Posterior vena cava (tissue), 2 donors: ENCODE data around the gene SEC22C. TPM values are rescaled to one million over a fixed set of nuclear protein-coding genes. Genes with fewer than 3 reads are reported as not detected.
"Not testable (repeated sequence)": the region's sequence is repeated elsewhere in the genome, so short reads cannot be mapped to it uniquely, and the experiment has no call there.

Experiments
- DNase-seq: peaks from one replicate; pipeline ENCODE4 v3.0.0-alpha.2; 2020; ENCODE audit warnings: low spot score
- intact Hi-C, 2 donors: fragments of 100-400 bp; cut with DNase I; formaldehyde crosslinking; loops; one replicate each; pipeline versions ENCODE4 v1.14.1 to v1.14.2; 2022 to 2023
- long read RNA-seq, 2 donors: library from polyadenylated mRNA; unstranded; transcript quantifications; one replicate each; pipeline ENCODE4 v2.0.0, GENCODE V29; 2020 to 2021
- total RNA-seq, 2 donors: library from RNA; stranded (reverse); fragmentation: NEBNext Ultra II Directional; extraction: Animal tissue kit (Norgen Biotek cat#: 25700); gene quantifications; one replicate each; pipeline ENCODE4 v1.2.1, GENCODE V29; 2021
- donor health status: DM: yes; HTN: yes; CAD: no.
- donor health status: DM: yes; HTN: yes; CAD: no.

The SEC22C gene, protein sequence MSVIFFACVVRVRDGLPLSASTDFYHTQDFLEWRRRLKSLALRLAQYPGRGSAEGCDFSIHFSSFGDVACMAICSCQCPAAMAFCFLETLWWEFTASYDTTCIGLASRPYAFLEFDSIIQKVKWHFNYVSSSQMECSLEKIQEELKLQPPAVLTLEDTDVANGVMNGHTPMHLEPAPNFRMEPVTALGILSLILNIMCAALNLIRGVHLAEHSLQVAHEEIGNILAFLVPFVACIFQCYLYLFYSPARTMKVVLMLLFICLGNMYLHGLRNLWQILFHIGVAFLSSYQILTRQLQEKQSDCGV
- 10 to 100 TPM; 43.8 to 47.0 TPM for total RNA-seq
- long read RNA-seq, donor 1, transcript SEC22C-202 (7 exons, 1,608 nt) = major isoform, 9 of 18 reads
- long read RNA-seq, donor 1, partial matches to known transcripts = 1 of 18 reads
- long read RNA-seq, donor 1, other reads (novel, unspliced or antisense) = 6 of 18 reads
- long read RNA-seq, donor 2, full-length matches to known transcripts = 55 of 90 reads
- long read RNA-seq, donor 2, partial matches to known transcripts = 4 of 90 reads
- long read RNA-seq, donor 2, other reads (novel, unspliced or antisense) = 31 of 90 reads

GRCh38 chr3:42581709-42582473, at the start of gene SEC22C:
TSS of gene SEC22C (minus strand) at chr3:42581967. CDS start at chr3:42569046, 12,921 bp downstream.
- intact Hi-C loops = loop anchor here in 1 of 2 donors (10.0 kb wide), 1 partner anchor 163 kb away; no protein-coding TSS in a partner anchor
- DNase-seq = peak; percentile 98

GRCh38 chr3:42613462-42613861, 31.7 kb upstream of the SEC22C start:
- DNase-seq = no peak
- intact Hi-C loops = no loop called here

DNA sequence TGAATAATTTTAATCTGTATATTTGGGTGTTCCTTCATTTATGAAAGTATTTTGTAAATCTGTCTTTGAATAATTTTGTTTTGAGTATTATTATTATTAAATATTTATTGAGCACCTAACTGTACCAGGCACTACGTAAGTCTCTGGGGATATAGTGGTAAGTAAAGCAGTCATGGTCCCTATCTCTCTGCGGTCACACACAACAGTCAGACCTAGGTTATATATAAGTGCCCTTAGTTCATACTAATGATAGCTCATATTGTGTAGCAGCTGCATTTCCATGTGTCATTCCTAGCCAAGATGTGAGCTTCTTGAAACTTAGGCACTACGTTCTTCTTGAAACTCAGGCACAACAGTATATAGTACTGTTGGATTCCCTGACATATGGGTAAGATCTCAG, 31.2 kb upstream of the SEC22C start:
- no peak for DNase-seq
- intact Hi-C loops = no loop called here

GRCh38 chr3:42612217-42612616, 30.4 kb upstream of the SEC22C start:
- no peak for DNase-seq
- intact Hi-C loops = no loop called here

DNA sequence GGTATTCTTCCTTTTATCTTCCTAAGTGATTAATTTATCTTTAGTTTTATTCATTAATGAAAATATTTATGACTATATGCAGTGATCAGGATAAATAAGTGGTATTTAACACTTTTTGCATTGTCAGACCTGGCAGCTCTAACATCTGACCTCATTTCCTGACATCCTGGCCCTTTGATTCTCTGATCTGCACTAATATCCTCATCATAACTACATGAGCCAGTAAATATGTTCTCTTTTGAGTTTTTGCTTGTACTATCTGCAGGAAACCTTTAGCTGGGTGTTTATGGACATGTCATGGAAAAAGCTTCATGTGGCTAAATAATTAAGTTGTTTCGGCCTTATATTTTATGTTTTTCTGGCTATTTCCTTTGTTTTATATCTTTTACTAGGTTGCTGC, 29.2 kb upstream of the SEC22C start:
- intact Hi-C loops = no loop called here
- DNase-seq = no peak

GRCh38 chr3:42608581-42608980, 26.8 kb upstream of the SEC22C start:
- DNase-seq = no peak
- intact Hi-C loops = loop anchor here in 1 of 2 donors (10.0 kb wide), 1 partner anchor 46 kb away; the partner anchor contains the start of gene ZBTB47

DNA sequence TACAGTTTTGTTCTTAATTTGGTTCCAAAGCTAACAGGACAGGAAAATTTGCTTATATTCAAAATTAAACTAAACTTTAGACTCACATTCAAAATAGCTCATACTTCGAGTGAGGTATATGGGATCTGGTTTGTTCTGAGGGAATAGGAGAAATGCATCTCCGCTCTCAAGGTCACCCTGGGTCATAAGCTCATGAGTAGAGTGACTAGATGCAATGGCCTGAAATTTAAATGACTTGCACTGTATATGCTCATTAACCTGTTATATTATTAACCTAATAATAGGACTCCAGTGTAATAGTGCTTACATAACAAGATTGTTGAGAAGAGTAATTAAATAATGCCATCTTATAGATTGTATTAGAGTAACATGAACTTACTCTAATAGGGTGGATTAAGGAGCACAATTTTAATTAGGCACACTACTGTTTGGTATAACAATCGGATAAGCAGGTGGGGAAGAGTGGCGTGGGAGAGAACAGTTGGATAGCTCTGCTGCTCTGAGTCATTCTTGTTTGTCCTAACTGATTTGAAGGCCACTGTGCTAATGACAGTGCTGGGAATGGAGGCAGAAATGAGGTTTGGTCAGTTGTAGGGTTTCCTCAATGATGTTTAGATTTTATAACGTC, 23.9 kb upstream of the SEC22C start:
- no peak for DNase-seq
- intact Hi-C loops = loop anchor here in 1 of 2 donors (10.0 kb wide), 1 partner anchor 49 kb away; the partner anchor contains the start of gene ZBTB47

- intact Hi-C loops = loop anchor here in 1 of 2 donors (10.0 kb wide), 1 partner anchor 52 kb away; the partner anchor contains the start of gene ZBTB47
- DNase-seq = no peak
Measured at GRCh38 chr3:42602961-42603360, 21.2 kb upstream of the SEC22C start.

- no peak for DNase-seq
- intact Hi-C loops = loop anchor here in 1 of 2 donors (10.0 kb wide), 1 partner anchor 53 kb away; the partner anchor contains the start of gene ZBTB47
Measured at GRCh38 chr3:42601896-42602581, 20.3 kb upstream of the SEC22C start.

DNA sequence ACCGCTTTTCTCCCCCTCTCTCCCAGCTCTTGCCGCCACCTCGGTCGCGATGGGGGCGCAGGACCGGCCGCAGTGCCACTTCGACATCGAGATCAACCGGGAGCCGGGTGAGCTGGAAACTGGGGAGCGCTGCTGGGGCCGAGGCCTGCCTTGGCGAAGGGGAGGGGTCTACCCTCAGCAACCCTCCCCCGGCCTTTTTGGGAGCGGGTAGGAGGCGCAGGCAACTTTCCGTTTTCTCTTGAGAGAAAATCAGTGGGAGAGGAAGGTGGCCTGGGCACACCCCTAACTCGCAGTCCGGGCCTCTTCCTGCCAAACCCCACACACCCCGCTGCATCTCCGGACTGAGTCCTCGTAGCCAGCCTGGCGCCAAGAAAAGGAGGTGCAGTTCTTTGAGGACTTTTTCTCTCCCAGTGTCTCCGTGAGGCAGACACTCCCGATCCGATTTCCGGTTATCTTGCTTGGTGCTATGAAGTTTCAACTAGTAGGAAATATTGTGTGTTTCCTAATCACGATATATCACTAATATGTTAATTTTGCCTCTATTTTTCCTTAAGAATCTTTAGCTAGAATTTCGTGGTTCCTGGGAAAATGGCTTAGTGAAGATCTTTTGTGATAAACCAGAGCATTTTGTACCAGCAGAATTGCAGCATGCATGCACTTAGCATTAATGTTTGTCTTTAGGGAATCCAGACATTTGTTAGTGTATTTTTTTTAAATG, 19.4 kb upstream of the SEC22C start:
- intact Hi-C loops = loop anchor here in 1 of 2 donors (10.0 kb wide), 1 partner anchor 54 kb away; the partner anchor contains the start of gene ZBTB47
- DNase-seq = peak; percentile 89

- intact Hi-C loops = loop anchor here in 1 of 2 donors (10.0 kb wide), 1 partner anchor 54 kb away; the partner anchor contains the start of gene ZBTB47
- DNase-seq = peak; percentile 99
Measured at GRCh38 chr3:42600111-42600957, 18.6 kb upstream of the SEC22C start, which contains the start of gene NKTR. TSS of gene NKTR (plus strand) at chr3:42600686. CDS start at chr3:42601007, 321 bp downstream.

DNA sequence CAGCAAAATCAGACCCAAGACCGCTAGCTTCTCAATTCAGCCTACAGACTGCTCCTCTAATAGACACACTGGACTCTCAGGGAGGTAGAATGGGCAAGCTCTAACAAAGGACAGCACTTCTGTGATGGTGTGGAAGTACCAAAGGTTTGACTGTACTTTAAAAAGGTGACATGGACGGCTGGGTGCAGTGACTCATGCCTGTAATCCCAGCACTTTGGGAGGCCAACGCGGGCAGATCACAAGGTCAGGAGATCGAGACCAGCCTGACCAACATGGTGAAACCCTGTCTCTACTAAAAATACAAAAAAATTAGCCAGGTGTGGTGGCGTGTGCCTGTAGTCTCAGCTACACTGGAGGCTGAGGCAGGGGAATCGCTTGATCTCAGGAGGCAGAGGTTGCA, 15.3 kb upstream of the SEC22C start:
- DNase-seq, intact Hi-C loops: not testable (repeated sequence)

DNA sequence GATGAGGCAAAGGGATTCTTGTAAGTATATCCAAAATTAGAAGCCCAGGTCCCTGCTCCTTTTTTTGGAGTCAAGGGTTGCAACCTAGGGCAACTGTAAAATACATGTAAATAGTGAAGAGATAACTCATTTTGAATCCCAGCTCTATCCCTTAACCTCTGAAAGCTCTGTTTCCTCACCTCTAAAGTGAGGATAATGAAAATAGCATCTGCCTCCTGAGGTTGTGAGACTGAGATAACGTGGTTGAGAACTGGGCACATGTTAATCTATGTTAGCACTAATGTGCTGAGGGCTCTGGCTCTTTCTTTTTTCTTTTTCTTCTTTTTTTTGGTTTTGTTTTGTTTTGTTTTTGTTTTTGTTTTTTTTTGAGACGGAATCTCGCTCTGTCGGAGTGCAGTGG, 13.9 kb upstream of the SEC22C start:
- intact Hi-C loops = no loop called here

DNA sequence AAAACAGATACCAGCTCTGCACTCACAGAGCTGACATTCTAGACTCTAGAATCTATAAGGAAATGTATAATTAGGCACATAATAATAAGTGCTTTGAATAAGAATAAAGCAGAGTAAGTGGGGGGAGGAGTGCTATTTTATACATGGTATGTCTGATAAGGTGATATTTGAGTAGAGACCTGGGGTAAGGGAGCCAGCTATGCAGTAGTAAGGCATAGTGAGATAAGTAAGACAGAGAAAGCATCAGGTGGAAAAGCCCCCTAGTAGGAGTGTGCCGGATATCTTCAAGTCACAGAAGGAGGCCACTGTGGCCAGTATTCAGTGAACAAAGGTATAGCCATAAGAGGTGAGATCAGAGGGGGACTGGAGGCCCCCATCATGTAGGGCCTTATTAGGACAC, 11.9 kb upstream of the SEC22C start:
- intact Hi-C loops = no loop called here
- DNase-seq = no peak

More for the DNA sequence above, 13.9 kb upstream of the SEC22C start:
- no peak for DNase-seq

DNA sequence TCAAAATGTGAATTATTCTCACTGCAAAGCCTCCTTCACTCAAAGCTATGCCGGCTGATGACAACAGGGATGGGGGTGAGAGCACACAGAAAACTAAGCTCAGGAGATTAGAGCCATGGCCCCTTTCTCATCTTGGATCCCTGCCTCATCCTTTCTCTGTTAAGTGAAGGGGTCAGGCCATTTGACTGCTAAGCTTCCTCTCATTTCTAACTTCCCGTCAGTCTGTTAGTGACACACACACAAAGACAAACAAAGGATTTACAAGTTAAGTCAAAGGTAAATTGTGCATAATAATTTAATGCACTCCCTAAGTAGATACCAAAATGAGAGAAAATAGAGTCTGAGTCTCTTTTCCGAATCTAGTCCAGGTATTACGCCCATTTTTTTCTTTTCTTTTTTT, 10.0 kb upstream of the SEC22C start:
- intact Hi-C loops = no loop called here
- DNase-seq = no peak

DNA sequence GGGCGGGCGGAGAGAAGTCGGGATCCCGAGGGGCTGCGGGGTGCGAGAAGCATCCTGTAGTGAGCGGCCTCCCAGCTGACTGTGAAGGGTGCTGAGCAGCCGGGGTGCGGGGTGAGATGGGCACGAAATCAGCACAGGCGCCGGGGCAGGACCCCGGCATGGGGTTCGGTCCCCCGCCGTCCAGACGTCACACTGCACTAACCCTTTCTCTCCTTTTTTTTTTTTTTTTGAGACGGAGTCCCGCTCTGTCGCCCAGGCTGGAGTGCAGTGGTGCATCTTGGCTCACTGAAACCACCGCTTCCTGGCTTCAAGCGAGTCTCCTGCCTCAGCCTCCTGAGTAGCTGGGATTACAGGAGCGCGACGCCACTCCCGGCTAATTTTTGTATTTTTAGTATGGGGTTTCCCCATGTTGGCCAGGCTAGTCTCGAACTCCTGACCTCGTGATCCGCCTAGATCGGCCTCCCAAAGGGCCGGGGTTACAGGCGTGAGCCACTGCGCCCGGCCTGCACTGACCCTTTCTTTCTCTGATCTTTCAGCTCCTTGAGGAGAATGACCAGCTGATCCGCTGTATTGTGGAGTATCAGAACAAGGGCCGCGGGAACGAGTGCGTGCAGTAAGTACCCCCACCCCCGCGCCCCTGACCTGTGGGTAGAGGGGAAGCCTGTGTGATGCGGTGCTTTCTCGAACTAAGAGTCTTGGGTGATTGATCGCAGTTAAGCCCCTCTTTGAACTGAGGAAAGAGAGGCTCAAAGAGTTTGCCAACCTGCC, 9.4 kb upstream of the SEC22C start:
- intact Hi-C loops = no loop called here

More for the DNA sequence above, 9.4 kb upstream of the SEC22C start:
- no peak for DNase-seq
